Liver (tissue), 3 donors: ENCODE results near the gene TOMM5.

ENCODE experiments used
- EGR1 ChIP-seq, 2 donors: IDR thresholded peaks; 2 replicates each; pipeline ENCODE4 v1.6.1; 2016 to 2018; ENCODE audit warnings: antibody characterized with exemption in 2 of 2, low read depth in 2 of 2
- FOXA1 ChIP-seq: IDR thresholded peaks from 2 replicates; pipeline ENCODE4 v1.6.1; 2016; ENCODE audit warnings: antibody characterized with exemption
- FOXA2 ChIP-seq: IDR thresholded peaks from 2 replicates; pipeline ENCODE4 v1.6.1; 2016; ENCODE audit warnings: antibody characterized with exemption
- GABPA ChIP-seq, 2 donors: IDR thresholded peaks in 1 of 2; conservative IDR thresholded peaks in 1 of 2; 2 replicates each; pipeline ENCODE4 v1.6.1; 2016; ENCODE audit warnings: antibody characterized with exemption in 2 of 2, mild to moderate bottlenecking in 1 of 2, moderate library complexity in 1 of 2
- JUND ChIP-seq, 2 donors: IDR thresholded peaks; 2 replicates each; pipeline ENCODE4 v1.6.1; 2016; ENCODE audit warnings: antibody characterized with exemption in 2 of 2
- NR2F2 ChIP-seq: IDR thresholded peaks from 2 replicates; pipeline ENCODE4 v1.6.1; 2016; ENCODE audit warnings: antibody characterized with exemption
- RAD21 ChIP-seq, 2 donors: IDR thresholded peaks; 2 replicates each; pipeline ENCODE4 v1.6.1; 2016; ENCODE audit warnings: antibody characterized with exemption in 2 of 2, mild to moderate bottlenecking in 2 of 2
- REST ChIP-seq: IDR thresholded peaks from 2 replicates; pipeline ENCODE4 v1.6.1; 2016; ENCODE audit warnings: antibody characterized with exemption, mild to moderate bottlenecking
- SP1 ChIP-seq: IDR thresholded peaks from 2 replicates; pipeline ENCODE4 v1.6.1; 2018; ENCODE audit warnings: antibody characterized with exemption, mild to moderate bottlenecking
- TAF1 ChIP-seq: conservative IDR thresholded peaks from 2 replicates; pipeline ENCODE4 v1.6.1; 2016; ENCODE audit warnings: antibody characterized with exemption, mild to moderate bottlenecking
- TF ChIP-seq, protein P1 (sequence below): fragments of 150-350 bp; IDR thresholded peaks from 2 replicates; pipeline ENCODE4 v1.5.1; 2017; ENCODE audit warnings: improper control_type of control experiment, low read depth, low read length; ENCODE audit not compliant: missing input control
- TF ChIP-seq, protein P2 (sequence below): IDR thresholded peaks from 2 replicates; pipeline ENCODE4 v1.6.1; 2016; ENCODE audit warnings: antibody characterized with exemption
- TF ChIP-seq, protein P3 (sequence below): IDR thresholded peaks from 2 replicates; pipeline ENCODE4 v1.6.1; 2016; ENCODE audit warnings: antibody characterized with exemption
- TF ChIP-seq, protein P4 (sequence below): IDR thresholded peaks from 2 replicates; pipeline ENCODE4 v1.6.1; 2016; ENCODE audit warnings: antibody characterized with exemption
- donor health status: healthy.
- donor health status: healthy.

GRCh38 chr9:37608250-37608649 lies 15.9 kb upstream of the TOMM5 start:
- TF ChIP-seq, protein P1, sequence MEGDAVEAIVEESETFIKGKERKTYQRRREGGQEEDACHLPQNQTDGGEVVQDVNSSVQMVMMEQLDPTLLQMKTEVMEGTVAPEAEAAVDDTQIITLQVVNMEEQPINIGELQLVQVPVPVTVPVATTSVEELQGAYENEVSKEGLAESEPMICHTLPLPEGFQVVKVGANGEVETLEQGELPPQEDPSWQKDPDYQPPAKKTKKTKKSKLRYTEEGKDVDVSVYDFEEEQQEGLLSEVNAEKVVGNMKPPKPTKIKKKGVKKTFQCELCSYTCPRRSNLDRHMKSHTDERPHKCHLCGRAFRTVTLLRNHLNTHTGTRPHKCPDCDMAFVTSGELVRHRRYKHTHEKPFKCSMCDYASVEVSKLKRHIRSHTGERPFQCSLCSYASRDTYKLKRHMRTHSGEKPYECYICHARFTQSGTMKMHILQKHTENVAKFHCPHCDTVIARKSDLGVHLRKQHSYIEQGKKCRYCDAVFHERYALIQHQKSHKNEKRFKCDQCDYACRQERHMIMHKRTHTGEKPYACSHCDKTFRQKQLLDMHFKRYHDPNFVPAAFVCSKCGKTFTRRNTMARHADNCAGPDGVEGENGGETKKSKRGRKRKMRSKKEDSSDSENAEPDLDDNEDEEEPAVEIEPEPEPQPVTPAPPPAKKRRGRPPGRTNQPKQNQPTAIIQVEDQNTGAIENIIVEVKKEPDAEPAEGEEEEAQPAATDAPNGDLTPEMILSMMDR, result no peak
- TF ChIP-seq RAD21 (IDR thresholded peaks at IDR 0.05), result no peak
- TF ChIP-seq, protein P2, sequence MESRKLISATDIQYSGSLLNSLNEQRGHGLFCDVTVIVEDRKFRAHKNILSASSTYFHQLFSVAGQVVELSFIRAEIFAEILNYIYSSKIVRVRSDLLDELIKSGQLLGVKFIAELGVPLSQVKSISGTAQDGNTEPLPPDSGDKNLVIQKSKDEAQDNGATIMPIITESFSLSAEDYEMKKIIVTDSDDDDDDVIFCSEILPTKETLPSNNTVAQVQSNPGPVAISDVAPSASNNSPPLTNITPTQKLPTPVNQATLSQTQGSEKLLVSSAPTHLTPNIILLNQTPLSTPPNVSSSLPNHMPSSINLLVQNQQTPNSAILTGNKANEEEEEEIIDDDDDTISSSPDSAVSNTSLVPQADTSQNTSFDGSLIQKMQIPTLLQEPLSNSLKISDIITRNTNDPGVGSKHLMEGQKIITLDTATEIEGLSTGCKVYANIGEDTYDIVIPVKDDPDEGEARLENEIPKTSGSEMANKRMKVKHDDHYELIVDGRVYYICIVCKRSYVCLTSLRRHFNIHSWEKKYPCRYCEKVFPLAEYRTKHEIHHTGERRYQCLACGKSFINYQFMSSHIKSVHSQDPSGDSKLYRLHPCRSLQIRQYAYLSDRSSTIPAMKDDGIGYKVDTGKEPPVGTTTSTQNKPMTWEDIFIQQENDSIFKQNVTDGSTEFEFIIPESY, result no peak
- TF ChIP-seq REST, result no peak
- TF ChIP-seq, protein P3, sequence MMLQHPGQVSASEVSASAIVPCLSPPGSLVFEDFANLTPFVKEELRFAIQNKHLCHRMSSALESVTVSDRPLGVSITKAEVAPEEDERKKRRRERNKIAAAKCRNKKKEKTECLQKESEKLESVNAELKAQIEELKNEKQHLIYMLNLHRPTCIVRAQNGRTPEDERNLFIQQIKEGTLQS, result no peak
- TF ChIP-seq NR2F2, result no peak
- TF ChIP-seq SP1, result no peak
- no peak for TF ChIP-seq JUND (IDR thresholded peaks at IDR 0.05)
- TF ChIP-seq FOXA2, result no peak
- TF ChIP-seq TAF1, result no peak
- no peak for TF ChIP-seq GABPA (IDR thresholded peaks at IDR 0.05 in 1 of 2, conservative IDR thresholded peaks at IDR 0.05 in 1 of 2)
- TF ChIP-seq, protein P4, sequence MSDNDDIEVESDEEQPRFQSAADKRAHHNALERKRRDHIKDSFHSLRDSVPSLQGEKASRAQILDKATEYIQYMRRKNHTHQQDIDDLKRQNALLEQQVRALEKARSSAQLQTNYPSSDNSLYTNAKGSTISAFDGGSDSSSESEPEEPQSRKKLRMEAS, result no peak
- TF ChIP-seq FOXA1, result no peak
- TF ChIP-seq EGR1 (IDR thresholded peaks at IDR 0.05; ENCODE audit: low read depth in 2 of 2), result no peak
